HEK293 (cell line): ENCODE measurements around the gene FOSL1.

Source experiments
- AEBP2 ChIP-seq: fragments of 450-650 bp; formaldehyde crosslinking; IDR thresholded peaks from 2 replicates; pipeline ENCODE4 v1.5.1; 2016; ENCODE audit warnings: missing biosample characterization, missing genetic modification characterization, borderline replicate concordance
- CTCF ChIP-seq: fragments of 450-650 bp; formaldehyde crosslinking; IDR thresholded peaks from 2 replicates; pipeline ENCODE4 v1.5.1; 2016; ENCODE audit warnings: missing biosample characterization, missing genetic modification characterization
- KLF8 ChIP-seq: fragments of 450-650 bp; formaldehyde crosslinking; IDR thresholded peaks from 2 replicates; pipeline ENCODE4 v1.5.1; 2016; ENCODE audit warnings: missing biosample characterization, missing genetic modification characterization
- PBX3 ChIP-seq: sonication (generic); formaldehyde crosslinking; IDR thresholded peaks from 2 replicates; pipeline ENCODE4 v1.8.1; 2022; ENCODE audit warnings: mild to moderate bottlenecking, moderate library complexity, missing genetic modification reagents
- YY1 ChIP-seq: fragments of 450-650 bp; formaldehyde crosslinking; IDR thresholded peaks from 2 replicates; pipeline ENCODE4 v1.5.1; 2018; ENCODE audit warnings: missing biosample characterization, missing genetic modification characterization
- ZNF266 ChIP-seq: fragments of 450-650 bp; formaldehyde crosslinking; IDR thresholded peaks from 2 replicates; pipeline ENCODE4 v1.5.1; 2016; ENCODE audit warnings: missing biosample characterization, missing genetic modification characterization, low read depth

- TF ChIP-seq CTCF (tag by site-specific recombination): no peak
- no peak for TF ChIP-seq AEBP2 (tag by site-specific recombination)
- no peak for TF ChIP-seq ZNF266 (tag by site-specific recombination)
- no peak for TF ChIP-seq KLF8
- no peak for TF ChIP-seq PBX3 (CRISPR knock-in tag)
- TF ChIP-seq YY1: no peak
These were observed 55.8 kb downstream of the FOSL1 start for GRCh38 chr11:65844231-65844872.
